HG03457 (cell line): ENCODE results near the gene MED29.
"Not testable (repeated sequence)": the region's sequence is repeated elsewhere in the genome, so short reads cannot be mapped to it uniquely, and the experiment has no call there.

Source experiments
- ATAC-seq: cut with Tn5 transposase; IDR thresholded peaks from one replicate; pipeline ENCODE4 v1.9.1; 2021; ENCODE audit warnings: moderate number of reproducible peaks; ENCODE audit not compliant: unreplicated experiment

MED29 gene

GRCh38 chr19:39370735-39371134 lies 20.4 kb upstream of the MED29 start:
- ATAC-seq: no peak

DNA sequence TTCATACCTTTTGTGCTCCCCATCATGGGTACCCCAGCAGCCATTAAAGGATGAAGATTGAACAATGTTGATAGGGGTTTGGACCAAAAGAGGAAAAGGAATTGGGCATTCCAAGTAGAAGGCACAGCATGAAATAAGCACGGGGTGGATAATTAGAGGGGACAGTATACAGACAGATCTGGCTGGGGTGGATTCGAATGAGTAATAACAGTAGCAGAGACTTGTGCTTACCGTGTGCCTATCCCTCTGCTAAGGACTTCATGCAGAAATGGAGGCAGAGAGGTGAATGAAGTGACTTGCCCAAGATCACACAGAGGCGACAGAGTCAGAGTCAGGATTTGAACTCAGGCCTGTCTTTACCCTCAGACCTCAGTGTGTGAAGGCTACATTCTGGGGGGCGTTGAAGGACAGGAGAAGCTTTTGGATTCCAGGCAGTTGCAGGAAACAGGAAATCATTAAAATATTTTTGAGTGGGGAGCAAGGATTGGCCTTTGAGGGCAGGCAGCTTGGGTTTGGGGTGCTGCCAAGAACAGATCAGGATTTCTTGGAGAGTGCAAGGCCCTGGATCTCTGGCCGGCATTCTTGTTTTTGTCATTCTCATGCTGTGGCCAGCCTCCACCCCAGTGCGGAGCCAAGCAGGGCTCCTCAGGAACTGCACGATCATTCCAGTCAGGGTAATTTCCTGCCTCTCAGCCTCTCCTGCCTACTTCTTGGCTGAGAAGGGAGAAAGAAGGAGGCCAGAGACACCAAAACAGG lies 19.0 kb upstream of the MED29 start:
- no peak for ATAC-seq

- no peak for ATAC-seq
These were observed 18.2 kb upstream of the MED29 start for GRCh38 chr19:39372941-39373340.

GRCh38 chr19:39375929-39376328 lies 15.2 kb upstream of the MED29 start:
- no peak for ATAC-seq

DNA sequence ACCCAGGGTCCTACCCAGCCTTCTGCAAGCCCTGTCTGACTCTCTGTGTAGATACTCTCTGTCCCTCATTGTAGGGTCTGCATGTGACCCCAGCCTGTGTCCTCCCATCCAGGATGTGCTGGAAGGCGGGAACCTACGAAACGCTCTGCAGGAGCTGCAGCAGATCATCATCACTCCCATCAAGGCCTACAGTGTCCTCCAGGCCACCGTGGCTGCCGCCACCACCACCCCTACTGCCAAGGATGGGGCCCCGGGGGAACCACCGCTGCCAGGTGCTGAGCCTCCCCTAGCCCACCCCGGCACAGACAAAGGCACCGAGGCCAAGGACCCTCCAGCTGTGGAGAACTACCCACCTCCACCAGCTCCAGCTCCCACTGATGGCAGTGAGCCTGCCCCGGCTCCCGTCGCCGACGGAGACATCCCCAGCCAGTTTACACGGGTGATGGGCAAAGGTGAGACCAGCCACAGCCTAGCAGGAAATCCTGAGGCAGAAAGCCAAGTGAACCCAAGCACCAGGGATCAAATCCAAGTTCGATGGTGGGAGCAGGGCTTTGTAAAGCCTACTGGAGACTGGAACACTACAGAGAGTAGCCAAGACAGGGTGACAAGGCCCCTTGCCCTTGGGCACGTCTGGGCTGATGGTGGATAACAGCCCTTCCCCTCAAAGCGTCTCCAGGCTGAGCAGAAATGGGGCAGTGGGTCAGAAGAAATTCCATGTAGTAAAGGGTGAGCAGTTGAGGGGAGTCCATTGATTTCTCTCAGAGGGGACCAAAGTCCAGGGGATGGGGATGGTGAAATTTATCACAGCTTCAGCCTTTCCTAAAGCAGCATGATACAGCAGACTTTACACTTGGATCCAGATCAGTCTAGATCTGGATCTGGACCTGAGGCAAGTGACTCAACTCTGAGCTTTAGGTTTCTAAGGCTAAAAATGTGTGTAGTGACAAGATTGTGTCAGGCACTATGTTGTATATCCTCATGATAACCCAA lies 13.5 kb upstream of the MED29 start:
- no peak for ATAC-seq

DNA sequence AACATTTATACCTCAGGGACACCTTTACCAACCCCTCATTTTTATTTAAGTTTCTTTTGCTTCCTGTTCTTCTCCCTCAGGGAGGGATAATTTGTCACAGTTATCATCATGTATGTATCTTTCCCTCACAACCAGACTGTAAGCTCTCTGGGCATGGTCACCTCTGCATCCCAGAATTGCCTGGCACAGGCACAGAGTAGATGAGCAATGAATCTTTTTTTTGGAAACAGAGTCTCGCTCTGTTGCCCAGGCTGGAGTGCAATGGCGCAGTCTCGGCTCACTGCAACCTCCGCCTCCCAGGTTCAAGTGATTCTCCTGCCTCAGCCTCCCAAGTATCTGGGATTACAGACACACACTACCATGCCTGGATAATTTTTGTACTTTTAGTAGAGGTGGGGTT lies 11.8 kb upstream of the MED29 start:
- not testable (repeated sequence) for ATAC-seq

- no peak for ATAC-seq
These were observed 11.2 kb upstream of the MED29 start for GRCh38 chr19:39379865-39380396.

DNA sequence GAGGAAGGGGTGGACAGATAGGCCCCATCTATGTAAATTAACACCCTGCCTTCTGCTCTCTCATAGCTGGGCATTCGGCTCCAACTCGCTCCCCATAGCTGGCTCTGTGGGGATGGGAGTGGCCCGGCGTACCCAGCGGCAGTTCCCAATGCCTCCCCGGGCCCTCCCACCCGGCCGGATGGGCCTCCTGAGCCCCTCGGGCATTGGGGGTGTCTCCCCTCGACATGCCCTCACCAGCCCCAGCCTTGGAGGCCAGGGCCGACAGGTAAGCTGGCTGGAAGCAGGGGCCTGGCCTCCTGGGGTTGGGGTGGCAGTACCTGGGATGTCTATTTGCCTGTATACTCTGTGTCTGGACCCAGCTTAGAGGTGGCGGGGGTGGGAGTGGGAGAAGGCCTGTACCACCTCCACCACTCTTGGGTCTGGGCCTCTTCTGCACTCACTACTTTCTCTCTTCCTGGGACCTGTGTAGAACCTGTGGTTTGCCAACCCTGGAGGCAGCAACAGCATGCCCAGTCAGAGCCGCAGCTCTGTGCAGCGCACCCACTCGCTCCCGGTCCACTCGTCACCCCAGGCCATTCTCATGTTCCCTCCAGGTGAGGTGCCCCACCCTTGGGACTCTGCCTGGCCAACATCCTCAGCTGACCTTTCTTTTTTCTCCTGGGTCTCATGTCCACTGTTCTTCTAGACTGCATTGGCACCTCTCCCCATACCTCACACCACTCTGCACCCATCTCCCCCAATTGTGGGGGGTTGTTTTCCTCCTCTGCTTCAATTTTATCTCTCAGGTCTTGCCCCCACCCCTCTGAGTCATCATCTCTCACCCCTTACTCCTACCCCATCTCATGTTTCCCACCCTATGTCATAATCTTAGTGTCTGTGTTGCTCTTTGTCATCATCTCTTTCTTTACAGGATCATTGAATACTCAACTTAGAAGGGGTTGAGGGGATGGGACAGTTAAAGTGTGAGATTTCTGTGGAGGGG lies 10.4 kb upstream of the MED29 start:
- ATAC-seq: no peak

DNA sequence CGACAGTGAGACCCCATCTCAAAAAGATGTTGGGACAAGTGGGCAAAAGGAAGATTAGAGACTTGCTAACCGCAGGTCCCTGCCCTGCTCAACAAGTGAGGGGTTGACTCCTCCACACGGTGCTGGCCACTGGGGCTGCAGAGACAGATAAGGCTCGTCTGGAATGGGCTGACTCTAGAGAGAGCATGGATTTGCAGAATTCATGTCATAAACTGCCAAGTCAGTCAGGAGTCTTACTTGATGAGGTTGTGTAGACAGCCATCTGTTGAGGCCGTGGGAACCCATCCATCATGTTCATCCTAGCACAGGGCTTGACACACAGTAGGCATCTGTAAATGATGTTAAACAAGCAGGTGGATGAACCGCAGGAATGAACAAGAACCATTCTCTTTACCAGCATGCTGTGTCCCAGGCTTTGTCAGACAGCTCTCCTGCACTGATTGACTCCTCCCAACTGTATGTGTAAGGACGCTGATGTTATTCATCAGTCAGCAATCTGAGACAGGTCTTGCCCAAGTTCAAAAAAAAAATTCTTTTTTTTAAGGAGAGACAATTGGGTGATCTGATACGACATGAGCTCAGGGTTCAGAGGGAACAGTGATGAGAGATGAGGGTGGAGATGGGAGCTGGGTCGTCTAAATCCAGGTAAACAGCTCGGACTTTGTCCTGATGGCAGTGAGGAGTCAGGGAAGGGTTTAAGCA lies 9.1 kb upstream of the MED29 start:
- ATAC-seq: no peak

- ATAC-seq: no peak
These were observed 8.0 kb upstream of the MED29 start for GRCh38 chr19:39382991-39383828.

DNA sequence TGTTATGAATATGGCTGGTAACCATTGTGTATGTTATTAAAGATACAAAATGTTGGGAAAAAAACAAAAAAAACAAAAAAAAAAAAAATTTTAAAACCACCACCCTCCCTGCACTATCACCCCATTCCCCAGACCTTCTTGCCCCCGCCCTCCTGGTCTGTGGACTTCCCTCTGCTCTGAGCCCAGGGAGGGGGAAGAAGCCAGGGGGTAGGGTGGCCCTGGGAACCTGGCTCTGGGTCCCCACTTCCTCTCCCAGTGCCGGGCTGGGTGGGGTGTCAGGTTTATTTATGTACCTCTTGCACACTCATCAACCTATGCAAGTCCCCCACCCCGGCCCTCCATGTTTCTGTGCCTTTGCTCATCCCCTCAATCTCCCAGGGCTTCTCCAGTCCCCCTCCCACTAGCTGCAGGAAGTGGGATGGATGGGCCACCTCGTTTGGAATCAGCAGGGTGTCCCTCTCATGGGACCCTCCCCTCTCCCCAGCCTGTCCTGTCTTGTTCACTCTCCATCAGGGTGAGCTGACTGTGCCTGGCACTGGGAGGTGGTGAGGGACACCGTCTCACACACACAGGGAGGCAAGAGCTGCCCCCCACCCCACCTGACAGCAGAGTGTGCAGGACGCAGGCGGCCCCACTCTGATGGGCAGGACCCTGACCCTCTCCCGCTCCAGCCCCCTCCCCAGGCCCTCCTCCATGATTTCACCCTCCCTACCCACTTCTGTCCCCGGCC lies 6.2 kb upstream of the MED29 start:
- ATAC-seq: no peak

- ATAC-seq: no peak
These were observed 5.4 kb upstream of the MED29 start for GRCh38 chr19:39385629-39386411.

DNA sequence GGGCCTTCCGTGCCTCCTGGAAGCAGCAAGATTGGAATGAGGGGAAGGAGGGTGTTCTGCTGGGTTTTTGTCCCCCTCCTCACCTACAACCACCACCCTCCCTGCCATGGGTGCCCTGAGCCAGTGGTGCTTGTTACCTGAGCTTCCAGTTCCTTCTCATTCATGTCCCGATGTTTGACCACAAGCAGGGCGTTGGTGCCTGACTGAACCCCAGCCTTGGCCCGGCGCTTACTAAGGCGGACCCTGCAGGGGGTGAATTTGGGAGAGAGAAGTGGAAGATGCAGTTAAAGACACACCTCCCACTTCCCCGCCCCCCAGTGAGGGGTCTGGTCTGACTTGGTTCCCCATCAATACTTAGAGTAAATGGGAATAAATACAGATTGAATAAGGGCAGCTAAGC lies 4.6 kb upstream of the MED29 start:
- ATAC-seq: no peak

- no peak for ATAC-seq
These were observed 2.5 kb upstream of the MED29 start for GRCh38 chr19:39388657-39389056.

DNA sequence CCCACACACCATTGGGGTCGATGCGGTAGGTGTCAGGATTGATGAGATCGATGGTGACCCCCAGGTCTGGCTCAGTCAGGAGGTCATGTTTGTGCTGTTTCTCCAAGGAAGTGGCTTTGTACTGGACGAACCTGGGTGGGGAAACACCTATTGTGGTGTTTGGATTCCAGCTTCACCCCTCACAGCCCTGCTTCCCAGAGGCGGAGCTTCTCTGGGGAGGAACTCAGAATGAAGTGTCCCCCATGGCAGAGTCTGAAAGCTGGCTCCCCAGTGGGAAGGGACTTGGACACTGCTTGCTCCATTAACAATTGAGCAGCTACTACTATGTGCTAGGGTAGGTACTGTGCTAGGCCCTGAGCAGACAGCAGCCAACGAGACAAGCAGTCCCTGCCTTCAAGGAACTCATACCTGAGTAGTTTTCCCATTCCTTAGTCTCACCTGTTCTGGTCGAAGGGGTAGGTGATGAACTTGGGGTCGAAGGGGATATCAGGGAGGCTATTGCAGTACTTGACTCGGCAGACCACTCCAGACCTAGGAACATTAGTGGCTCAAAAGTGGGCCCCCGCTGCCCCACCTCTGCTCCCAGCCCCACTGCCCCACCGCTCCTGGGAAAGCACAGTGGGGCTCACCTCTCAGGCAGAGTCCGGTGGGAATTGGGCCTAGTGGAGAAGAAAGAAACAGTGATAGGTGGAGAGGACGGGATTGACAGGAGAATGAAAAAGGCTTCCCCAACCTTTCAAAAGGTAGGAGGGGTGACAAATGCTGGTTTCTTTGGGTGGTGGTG lies 1.4 kb upstream of the MED29 start:
- ATAC-seq: no peak

DNA sequence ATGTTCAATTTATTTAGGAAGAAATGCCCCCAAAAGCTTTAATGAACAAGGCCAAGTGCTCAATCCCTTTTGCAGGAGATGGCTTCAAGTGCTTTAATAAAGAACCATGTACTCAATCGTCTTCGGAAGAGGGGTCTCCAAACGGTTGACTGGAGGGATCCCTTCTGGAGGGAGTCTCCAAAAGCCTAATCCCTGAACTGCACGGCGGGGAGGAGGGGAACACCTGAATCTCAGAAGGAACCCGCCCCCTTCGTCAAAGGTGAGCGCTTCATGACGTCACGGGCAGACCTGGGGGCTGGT lies 777 bp upstream of the MED29 start:
- ATAC-seq: no peak
